ENCODE results near the gene CIAPIN1.

The CIAPIN1 gene

DNA sequence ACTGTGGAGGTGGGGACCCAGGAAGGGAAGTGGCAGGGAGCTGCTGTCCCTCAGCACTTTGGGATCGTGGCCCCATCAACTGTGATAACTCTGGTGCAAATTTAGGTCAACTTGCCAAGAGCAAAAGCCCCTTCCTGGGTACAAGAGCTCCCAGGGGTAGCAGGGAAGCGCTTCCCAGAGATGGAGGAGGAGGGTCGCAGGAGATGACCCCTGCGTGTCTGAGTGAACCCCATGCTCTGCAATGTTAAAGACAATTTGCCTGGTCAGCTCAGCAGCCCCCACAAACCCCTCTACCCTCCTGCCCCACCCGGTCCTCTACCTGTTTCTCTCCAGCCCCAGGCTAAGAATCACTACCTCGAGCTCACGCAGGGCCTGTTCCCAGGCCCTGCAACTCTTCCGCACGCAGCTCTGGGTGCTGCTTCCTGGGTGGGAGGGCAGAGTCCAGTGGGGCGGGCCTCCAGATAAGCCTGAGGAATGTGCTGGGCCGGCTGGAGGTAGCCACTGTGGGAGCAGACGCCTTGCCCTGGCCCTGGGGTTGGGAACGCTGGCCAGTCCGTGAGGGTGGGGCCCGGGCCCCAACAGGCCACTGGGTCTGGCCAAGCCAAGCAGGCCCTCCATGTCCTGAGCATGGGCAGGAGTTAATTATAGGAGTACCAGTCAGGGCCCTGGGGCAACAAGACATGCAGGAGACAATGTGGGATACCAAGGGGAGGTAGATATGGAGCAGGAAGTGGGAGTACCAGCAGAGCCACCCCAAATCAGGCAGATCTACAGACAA is 33.0 kb upstream of the CIAPIN1 start:
- Histone ChIP-seq H3K36me3 (ENCODE audit: insufficient read depth, low read length) (no peaks in the 10 kb centered on the region), H3K9me3 (ENCODE audit: control insufficient read depth, insufficient read depth, low read length) (no peaks in the 10 kb centered on the region), H3K4me1 (ENCODE audit: insufficient read depth, low read length) (peaks cover 20% of the 10 kb centered on the region), H3K9ac (ENCODE audit: low read depth, low read length) (peak overlapping the region; percentile 41; the same call in 1 of the 2 replicates)

DNA sequence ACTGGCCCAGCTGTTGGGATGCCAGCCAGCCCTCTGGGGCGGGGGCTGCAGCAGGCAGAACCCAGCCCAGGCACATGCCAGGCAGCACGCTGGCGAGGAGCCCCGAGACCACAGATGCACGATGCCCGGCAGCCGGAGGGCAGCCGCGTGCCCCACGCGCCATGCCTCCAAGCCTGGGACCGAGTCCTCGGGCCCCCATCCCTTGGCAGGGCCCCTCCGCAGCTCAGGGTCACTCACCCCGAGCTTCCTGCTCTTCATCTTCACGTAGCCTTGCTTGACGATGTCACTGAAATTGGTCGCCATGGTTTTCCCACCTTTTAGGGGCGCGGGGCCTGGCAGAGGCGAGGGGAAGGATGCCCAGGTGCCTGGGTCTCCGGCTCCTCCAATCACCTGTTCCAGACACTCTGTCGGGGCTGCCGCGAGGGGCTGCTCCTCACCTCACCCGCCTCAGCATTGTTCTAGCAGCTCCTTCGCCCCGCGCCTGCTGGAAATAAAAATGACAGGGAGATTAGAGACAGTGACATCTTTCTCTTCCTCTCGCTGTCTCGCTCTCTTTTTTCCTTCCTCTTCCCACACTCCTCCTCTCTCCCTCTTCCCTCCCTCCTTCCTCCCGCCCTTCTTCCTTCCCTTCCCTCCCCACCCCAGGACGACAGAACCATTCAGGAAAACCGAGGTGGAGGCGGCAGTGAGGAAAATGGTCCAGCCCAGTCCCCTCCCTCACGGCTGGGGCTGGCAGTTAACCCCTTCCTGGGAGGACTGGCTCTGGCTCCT is 32.2 kb upstream of the CIAPIN1 start:
- H3K9ac ChIP-seq (ENCODE audit: low read depth, low read length): peak overlapping the region; percentile 41; the same call in 1 of the 2 replicates
- no peaks in the 10 kb centered on the region for H3K36me3 ChIP-seq (ENCODE audit: insufficient read depth, low read length)
- H3K4me1 ChIP-seq (ENCODE audit: insufficient read depth, low read length): peaks cover 20% of the 10 kb centered on the region
- H3K9me3 ChIP-seq (ENCODE audit: control insufficient read depth, insufficient read depth, low read length): no peaks in the 10 kb centered on the region

DNA sequence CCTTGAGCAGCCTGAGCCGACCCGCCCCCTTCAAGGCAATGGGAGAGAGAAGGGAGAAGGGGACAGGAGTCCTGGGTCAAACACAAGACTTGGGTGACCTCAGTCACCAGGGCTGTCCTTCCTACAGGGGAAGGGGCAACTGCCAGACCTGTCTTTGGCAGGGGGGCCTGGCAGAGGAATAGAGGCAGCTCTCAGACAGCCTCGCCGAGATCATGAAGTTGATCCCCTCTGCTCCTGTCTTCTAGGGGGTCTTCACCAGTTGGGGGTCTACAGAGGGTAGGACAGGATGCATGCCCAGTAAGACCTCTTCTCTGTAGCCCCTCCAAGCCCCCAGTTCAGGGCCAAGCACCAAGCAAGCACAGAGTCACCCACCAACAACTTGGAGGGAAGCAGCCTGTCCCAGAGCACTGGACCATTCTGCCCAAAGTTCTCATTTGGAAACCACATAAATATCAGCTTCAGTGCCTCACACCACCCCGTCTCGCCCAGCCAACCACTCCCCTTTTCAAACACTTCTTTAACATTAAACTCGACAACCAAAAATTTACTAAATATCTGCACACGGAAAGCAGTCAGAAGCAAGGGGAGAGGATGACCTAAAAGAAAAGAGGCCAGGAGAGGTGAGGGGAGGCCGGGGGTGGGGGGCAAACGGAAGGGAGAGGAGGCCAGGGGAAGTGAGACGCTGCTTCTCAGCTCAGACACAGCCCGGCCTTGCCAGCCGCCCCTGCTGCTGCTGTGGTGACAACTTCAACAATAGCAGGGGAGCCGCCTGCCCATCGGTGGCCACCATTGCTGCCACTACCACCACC is 31.4 kb upstream of the CIAPIN1 start:
- Histone ChIP-seq H3K9ac (ENCODE audit: low read depth, low read length) (peak overlapping the region; percentile 41; the same call in 1 of the 2 replicates), H3K9me3 (ENCODE audit: control insufficient read depth, insufficient read depth, low read length) (no peaks in the 10 kb centered on the region), H3K36me3 (ENCODE audit: insufficient read depth, low read length) (no peaks in the 10 kb centered on the region), H3K4me1 (ENCODE audit: insufficient read depth, low read length) (peaks cover 20% of the 10 kb centered on the region)

DNA sequence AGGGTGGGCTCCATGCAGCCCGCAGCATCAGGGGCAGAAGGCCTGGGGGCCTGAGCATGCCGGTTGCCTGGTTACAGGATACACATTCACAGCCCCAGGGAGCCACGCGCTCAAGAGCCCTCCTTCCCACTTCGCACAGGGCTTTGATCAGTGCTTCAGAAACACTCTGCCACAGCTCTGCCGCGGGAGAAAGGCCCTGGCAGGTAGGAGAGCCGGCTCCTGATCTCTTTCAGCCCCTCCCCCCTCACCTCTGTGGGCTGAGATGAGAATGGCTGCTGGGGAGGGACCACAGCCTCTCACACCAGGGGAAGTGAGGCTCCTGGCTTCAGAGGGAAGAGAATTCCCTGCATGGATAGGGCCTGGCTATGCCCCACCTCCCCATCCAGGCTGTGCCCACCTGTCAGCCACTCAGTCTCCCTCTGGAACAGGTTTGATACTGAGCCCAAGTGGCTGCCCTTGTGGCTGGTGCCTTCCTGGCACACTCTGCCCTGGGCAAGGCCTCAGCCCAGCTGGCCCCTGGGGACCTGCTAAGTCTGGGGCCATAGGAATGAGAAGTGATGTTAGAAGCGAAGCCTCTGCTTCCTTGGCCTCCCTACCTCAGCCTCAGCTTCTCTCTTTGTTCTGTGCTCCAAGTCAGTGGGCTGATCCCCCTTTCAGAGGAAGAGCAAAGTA is 30.5 kb upstream of the CIAPIN1 start:
- H3K9ac ChIP-seq (ENCODE audit: low read depth, low read length): no peak overlapping the region
- no peaks in the 10 kb centered on the region for H3K36me3 ChIP-seq (ENCODE audit: insufficient read depth, low read length)
- H3K4me1 ChIP-seq (ENCODE audit: insufficient read depth, low read length): peaks cover 23% of the 10 kb centered on the region
- no peaks in the 10 kb centered on the region for H3K9me3 ChIP-seq (ENCODE audit: control insufficient read depth, insufficient read depth, low read length)

DNA sequence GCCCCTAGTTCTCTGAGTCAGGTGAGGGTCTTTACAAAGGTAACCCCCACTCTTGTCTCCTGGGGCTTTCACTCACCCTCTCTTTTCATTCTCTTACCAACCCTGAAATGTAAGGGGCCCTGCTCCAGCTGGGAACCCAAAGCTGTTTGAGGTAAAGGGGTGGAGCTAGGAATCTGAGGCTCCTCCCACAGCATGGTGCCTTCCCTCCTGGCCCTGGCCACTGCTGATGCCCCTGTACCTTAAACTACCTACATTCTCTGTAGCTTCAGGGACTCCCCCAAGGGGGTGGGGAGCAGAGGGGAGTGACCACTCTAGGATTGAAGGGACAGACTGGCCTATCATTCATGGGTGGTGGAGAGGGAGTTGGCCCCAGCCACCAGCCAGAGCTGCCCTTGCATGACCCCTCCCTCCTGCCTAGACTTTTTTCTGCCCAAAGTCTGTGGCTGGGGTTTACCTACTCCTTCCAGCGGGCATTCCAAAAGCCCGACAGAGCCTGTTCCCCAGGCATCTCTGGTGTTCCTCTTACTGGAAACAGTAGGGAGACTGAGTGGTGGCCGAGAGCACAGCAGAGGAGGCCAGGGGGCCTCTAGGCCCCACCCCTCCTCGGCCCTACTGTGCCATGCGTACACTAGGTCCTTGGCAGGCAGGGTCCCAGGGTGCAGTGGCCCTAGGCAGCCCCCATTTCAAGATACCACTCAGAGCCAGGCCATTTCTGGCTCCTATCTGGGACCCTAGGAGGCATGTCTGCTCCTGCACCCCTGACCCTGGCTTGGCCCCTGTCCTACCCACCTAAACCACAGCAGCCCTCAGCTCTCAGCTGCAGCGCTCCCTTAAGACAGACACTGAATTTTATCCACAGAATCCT is 29.6 kb upstream of the CIAPIN1 start:
- peaks cover 26% of the 10 kb centered on the region for H3K4me1 ChIP-seq (ENCODE audit: insufficient read depth, low read length)
- no peak overlapping the region for H3K9ac ChIP-seq (ENCODE audit: low read depth, low read length)
- no peaks in the 10 kb centered on the region for H3K36me3 ChIP-seq (ENCODE audit: insufficient read depth, low read length)

DNA sequence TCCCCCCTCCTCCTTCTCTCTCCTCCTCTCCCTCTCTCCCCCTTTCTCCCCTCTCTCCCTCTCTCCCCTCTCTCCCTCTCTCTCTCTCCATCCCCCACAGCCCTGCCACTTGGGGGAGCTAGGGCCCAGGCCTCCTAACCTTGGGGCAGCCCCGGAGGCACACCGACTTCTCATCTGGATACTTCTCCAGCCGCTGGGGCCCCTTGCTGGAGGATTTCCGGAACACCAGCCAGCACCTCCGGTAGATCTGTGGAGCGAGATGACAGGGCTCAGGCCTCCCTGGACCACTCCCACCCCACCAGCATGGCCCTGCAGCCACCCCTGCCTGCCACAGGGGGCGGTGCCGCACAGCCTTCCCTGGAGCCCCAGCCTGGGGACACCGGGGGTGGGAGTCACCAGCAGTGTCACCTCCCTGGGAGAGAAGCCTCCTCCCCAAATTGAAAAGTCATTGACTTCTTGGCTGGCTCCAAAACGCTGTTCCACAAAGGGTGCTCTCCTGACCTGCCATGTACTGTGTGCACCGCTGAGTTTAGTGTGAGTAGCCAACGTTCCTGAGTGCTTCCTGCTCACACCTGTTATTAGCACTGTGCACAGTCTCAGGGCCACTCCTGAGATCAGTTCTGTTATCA is 28.6 kb upstream of the CIAPIN1 start:
- Histone ChIP-seq H3K9ac (ENCODE audit: low read depth, low read length) (peak overlapping the region; percentile 33; the same call in 1 of the 2 replicates), H3K36me3 (ENCODE audit: insufficient read depth, low read length) (0 out of 2 replicates have a peak, but pooled peaks cover 2% of the 10 kb centered on the region), H3K4me1 (ENCODE audit: insufficient read depth, low read length) (peaks cover 33% of the 10 kb centered on the region), H3K9me3 (ENCODE audit: control insufficient read depth, insufficient read depth, low read length) (no peaks in the 10 kb centered on the region)

More for the DNA sequence above, 29.6 kb upstream of the CIAPIN1 start:
- H3K9me3 ChIP-seq (ENCODE audit: control insufficient read depth, insufficient read depth, low read length): no peaks in the 10 kb centered on the region

DNA sequence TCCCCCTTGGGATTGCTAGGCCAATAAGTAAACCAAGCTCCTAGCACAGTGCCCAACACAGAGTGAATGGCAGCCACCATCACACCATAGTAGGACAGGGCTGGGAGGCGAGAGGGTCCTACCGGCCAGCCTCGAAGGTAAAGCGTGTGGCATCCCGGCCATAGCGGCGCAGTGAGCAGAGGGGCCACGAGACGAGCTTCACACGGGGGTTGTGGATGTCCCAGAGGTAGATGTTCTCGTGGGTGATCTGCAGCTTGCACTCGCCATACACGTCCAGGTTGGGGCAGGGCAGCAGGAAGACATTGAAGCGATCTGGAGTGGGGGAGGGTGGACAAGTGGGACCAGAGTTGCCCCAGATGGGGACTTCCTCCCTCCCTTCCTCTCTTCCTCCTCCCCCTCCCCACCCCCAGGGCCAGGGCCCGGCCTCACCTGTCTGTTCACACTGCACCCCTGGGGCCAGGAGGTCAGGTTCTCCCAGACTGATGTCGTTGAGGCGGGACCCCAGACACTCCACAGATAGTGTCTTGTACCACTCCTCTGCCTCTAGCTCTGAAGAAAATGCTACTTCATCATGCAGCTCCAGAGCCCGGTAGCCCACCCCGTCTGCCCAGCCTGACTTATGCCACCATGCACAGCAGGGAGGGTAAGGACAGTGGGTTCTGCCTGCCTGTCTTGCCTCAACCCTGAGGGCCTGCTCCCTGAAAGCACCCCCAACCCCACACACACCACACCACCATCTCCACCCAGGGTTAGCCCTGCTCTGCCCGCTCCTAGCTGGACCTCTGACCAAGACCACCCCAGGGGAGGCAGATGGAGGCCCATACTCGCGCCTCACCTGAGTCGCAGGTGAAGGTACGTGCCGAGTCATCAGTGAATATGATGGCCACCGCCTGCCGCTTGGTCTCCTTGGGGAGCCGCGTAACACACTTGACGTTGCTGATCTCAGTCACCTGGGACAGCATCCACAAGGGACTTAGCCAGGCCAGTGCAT is 27.8 kb upstream of the CIAPIN1 start:
- peaks cover 34% of the 10 kb centered on the region for H3K4me1 ChIP-seq (ENCODE audit: insufficient read depth, low read length)
- H3K9me3 ChIP-seq (ENCODE audit: control insufficient read depth, insufficient read depth, low read length): no peaks in the 10 kb centered on the region
- 0 out of 2 replicates have a peak, but pooled peaks cover 4% of the 10 kb centered on the region for H3K36me3 ChIP-seq (ENCODE audit: insufficient read depth, low read length)
- H3K9ac ChIP-seq (ENCODE audit: low read depth, low read length): peak overlapping the region; percentile 33; the same call in 1 of the 2 replicates

DNA sequence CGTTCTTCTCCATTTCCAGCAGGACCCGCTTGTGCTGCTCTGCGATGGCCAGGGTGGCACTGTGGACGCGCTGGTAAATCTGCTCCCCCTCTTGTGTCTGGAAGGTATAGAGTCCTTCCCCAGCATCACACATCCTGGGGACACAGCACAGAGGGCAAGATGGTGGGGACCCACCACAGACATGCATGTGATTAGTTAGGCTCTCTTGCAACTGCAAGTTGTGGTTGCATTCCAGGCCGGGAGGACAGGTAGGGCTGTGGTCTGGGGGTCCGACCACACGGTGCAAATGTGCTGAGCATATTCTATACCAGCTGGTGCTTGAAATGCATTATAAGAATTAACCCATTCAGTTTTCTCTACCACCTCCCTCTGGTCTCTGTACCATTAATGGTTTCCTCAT is 26.7 kb upstream of the CIAPIN1 start:
- Histone ChIP-seq H3K9me3 (ENCODE audit: control insufficient read depth, insufficient read depth, low read length) (no peaks in the 10 kb centered on the region), H3K9ac (ENCODE audit: low read depth, low read length) (no peak overlapping the region), H3K4me1 (ENCODE audit: insufficient read depth, low read length) (peaks cover 34% of the 10 kb centered on the region), H3K36me3 (ENCODE audit: insufficient read depth, low read length) (peaks cover 7% of the 10 kb centered on the region; the same call in 1 of the 2 replicates)

DNA sequence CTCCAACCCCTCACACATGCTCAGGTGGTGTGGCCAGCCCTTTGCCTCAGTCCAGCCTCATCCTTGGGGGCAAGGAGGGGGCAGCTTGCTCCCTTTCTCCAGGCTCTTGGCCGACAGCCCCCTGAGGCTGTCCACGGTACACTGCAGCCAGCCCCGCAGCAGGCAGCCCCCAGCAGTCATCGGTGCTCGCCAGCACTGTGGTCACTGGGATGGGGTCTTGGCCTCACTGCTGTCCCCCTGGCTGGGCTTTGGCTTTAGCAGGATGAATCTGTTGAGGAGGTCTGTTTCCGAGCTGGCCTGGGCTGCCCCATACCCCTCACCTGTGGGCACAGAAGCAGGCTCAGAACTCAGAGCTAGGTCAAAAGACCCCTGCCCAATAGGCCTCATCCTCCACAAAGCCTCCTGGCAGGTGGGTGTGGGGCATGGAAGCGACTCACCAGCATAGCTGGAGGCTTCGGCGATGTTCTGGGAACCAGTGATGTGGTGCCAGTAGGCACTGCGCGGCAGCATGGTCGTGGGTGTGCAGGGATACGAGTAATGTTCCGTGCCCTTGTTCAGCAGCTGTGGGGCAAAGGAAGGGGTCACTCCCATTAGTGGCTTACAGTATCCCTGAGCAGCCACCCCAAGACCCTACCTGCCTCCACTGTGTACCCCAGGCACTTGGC is 26.1 kb upstream of the CIAPIN1 start:
- peaks cover 34% of the 10 kb centered on the region for H3K4me1 ChIP-seq (ENCODE audit: insufficient read depth, low read length)
- no peak overlapping the region for H3K9ac ChIP-seq (ENCODE audit: low read depth, low read length)
- no peaks in the 10 kb centered on the region for H3K9me3 ChIP-seq (ENCODE audit: control insufficient read depth, insufficient read depth, low read length)
- peaks cover 11% of the 10 kb centered on the region for H3K36me3 ChIP-seq (ENCODE audit: insufficient read depth, low read length)

DNA sequence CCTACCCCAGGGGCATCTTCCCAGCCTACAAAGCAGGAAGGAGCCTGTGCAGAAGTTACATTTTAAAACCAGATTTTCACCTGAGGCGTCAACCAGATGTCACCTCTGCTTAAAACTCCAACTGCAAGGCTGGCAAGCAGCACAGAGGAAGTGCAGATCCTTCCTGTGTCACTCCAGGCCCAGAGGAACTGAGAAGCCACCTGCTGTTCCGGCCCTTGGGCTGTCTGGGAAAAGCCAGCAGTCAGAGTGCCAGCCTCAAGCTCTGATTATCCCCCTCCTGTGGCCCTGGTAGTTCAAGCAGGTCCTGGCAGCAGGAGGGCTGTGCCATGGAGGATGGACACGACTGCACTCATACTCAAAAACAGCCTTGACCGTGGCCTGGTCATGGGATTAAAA is 25.5 kb upstream of the CIAPIN1 start:
- Histone ChIP-seq H3K9me3 (ENCODE audit: control insufficient read depth, insufficient read depth, low read length) (no peaks in the 10 kb centered on the region), H3K36me3 (ENCODE audit: insufficient read depth, low read length) (peaks cover 11% of the 10 kb centered on the region), H3K9ac (ENCODE audit: low read depth, low read length) (no peak overlapping the region), H3K4me1 (ENCODE audit: insufficient read depth, low read length) (peaks cover 32% of the 10 kb centered on the region)

DNA sequence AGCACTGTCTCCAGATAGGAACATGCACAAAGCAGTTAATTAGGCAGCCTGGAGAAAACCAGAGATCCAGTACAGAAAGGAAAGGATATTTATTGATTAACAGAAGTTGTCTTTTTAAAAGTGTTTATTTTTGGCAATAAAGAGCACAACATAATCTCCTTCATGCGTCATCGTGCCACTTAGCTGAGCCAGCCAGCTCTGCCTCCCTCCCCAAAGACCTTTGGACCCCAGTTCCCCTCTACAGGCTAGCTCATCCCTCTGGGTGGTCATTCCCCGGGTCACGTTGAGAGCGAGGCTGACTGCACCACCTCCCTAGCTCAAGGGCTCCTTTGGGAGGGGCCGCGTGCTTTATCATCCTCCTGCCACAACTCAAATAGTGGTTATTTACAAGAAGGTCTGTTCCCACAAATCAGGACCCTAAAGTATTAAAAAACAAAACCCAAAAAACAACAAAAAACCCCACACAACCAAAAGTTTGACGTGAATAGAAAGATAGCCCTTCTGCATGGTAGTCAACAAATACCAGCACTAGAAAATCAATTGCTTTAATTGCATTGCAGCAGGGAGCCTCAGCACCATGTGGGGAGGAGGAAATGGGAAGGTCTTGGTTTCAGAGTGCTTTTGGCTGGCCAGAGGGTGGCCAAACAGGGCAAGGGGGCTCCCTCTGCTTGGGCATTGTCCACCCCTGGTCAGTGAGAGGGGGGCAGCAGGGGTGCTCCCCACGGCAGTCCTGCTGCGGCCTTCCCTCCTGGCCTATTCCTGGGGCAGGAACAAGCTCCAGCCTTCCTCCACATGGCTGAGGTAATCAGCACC is 24.9 kb upstream of the CIAPIN1 start:
- Histone ChIP-seq H3K9ac (ENCODE audit: low read depth, low read length) (no peak overlapping the region), H3K36me3 (ENCODE audit: insufficient read depth, low read length) (peaks cover 11% of the 10 kb centered on the region), H3K4me1 (ENCODE audit: insufficient read depth, low read length) (peaks cover 26% of the 10 kb centered on the region), H3K9me3 (ENCODE audit: control insufficient read depth, insufficient read depth, low read length) (no peaks in the 10 kb centered on the region)

Data from ES-I3 (cell line).